CD4-positive, alpha-beta T cell treated with Interleukin-17A for 4 hours (primary cell): ENCODE measurements around the gene SLITRK3.
"Not testable (repeated sequence)": the region's sequence is repeated elsewhere in the genome, so short reads cannot be mapped to it uniquely, and the experiment has no call there.

Source experiments
- DNase-seq: peaks from one replicate; pipeline ENCODE4 v3.0.0-alpha.2; 2020; ENCODE audit warnings: mixed read lengths

SLITRK3 gene

DNA sequence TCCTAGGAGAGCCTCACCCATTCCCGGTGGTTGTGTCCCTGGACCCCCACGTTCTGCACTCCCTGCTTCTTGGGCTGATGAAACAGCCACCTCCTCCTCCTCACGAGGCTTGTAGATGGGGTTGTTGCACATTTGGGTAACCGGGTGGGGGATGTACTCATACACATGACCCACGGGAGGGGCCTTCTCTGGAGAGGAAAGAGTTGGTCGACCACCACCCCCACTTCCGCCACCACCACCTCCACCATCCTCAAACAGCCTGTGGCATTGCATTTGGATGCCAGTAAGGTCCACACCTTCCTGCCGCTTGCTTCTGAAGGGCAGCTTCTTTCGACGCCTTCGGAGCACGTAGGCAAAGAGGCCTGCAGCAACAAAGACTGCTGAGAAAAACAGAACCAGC, 7.7 kb downstream of the SLITRK3 start:
- no peak for DNase-seq

DNA sequence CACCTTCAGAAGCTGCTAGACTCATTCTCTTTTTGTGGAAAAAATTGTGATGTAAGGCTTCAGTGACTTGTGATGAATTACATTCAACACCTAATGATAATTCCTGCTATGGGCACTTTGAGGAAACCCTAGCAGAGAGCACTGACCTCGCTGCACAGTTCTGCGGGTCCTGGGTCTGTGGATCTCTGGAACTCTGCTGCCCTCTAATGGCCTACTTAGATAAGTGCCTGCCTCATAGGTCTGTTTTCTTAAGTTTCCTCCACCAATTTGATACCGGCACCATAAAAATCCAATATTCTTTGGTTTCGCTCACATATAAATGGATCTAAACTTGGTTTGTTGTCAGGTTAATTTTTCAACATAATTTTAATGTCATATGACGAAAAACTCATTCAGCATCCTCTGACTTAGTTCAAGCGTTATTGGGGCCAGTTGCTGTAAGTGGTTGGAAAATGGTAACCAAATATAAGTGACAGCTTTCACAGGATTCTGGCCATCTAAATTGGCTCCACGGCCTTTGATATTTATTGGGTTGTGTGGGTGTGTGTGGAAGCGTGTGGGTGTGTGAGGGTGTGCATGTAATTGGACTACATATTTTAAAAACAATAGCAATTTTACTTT, 10.4 kb downstream of the SLITRK3 start:
- DNase-seq = no peak

DNA sequence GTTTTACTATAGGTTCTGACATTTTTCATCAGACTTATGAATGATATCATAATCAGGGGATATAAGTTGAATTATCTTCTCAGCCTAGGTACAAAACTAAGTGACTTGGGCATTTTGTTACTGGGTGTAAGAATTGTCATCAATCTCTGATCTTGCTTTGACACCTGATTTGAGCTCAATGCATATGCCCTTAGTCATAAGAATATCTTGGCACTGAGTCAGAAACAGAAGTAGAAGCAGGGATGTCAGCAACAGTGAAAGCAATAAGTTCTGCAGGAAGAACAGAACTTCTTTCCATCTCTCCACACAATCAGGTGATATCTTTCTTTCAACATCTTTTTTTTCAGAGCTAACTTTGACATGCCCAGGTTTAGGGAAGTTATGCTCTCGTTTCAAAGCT, 14.6 kb downstream of the SLITRK3 start:
- DNase-seq = no peak

- no peak for DNase-seq
Observed at GRCh38 chr3:165170236-165170635, 25.9 kb downstream of the SLITRK3 start.

- DNase-seq = no peak
Observed at GRCh38 chr3:165169368-165169767, 26.8 kb downstream of the SLITRK3 start.

GRCh38 chr3:165162883-165163282, 33.3 kb downstream of the SLITRK3 start:
- no peak for DNase-seq

- no peak for DNase-seq
Observed at GRCh38 chr3:165159760-165160421, 36.3 kb downstream of the SLITRK3 start.

GRCh38 chr3:165158011-165158410, 38.2 kb downstream of the SLITRK3 start:
- DNase-seq = no peak

DNA sequence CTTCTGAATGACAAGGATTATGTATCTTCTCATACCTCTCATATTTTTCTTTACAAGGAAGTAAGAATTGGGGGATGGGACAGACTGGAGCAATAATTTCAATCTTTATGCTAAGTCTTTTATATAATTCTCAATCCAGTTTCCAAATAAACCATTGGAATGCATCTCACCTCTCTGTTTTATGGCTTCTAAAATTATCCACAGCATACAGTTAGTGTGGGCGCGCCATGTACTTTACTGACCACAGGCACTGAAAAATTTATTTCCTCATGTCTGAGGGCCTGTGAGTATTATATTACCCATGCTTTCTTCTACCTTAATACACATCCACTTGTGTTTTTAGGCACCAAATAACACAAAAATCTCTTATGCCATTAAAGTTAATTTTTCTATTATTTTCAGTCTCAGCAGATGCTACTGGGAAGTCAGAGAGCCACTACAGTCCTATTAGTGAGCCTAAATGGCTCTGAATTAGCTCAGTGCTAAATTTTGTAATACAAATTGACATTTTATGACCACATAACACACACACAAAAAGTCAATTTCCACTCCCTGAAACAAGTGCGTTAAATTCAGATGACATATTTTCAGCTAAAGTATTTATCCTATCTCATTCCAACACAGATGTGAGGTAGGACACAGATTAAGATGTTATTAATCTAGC, 39.3 kb downstream of the SLITRK3 start:
- DNase-seq = no peak

GRCh38 chr3:165148876-165149441, 47.2 kb downstream of the SLITRK3 start:
- no peak for DNase-seq

DNA sequence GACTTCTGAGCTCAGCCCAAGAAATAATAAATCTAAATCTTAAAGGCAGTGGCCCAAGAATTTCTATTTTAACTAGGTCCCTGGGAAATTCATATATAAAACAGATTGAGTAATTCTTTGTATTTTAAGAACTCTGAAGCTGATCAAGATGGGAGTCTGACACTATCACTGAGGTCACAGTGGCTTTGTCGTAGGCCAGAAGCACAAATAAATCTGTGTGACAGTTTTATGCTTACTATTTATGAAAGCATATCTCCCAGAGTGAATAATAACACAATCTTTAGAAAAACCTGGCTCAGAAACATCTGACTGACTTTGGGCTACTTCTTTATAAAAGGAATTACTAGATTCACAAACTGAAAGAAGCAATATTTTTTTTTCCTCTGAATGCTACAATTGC, 51.9 kb downstream of the SLITRK3 start:
- DNase-seq = no peak

DNA sequence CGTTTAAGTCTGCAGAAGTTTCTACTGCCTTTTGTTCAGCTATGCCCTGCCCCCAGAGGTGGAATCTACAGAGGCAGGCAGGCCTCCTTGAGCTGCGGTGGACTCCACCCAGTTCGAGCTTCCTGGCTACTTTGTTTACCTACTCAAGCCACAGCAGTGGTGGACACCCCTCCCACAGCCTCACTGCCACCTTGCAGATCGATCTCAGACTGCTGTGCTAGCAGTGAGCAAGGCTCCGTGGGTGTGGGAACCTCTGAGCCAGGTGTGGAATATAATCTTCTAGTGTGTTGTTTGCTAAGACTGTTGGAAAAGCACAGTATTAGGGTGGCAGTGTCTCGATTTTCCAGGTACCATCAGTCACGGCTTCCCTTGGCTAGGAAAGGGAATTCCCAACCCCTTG, 56.3 kb downstream of the SLITRK3 start:
- not testable (repeated sequence) for DNase-seq
